ENCODE results near the gene RFC2.
"Not testable (repeated sequence)": the region's sequence is repeated elsewhere in the genome, so short reads cannot be mapped to it uniquely, and the experiment has no call there.

The RFC2 gene

GRCh38 chr7:74219416-74219815, 34.8 kb downstream of the RFC2 start:
- no peak for DNase-seq (ENCODE audit: low read depth in 2 of 2, low spot score in 1 of 2)

- no peak for DNase-seq (ENCODE audit: low read depth in 2 of 2, low spot score in 1 of 2)
Observed at GRCh38 chr7:74218343-74218698, 35.9 kb downstream of the RFC2 start.

- no peak for DNase-seq (ENCODE audit: low read depth in 2 of 2, low spot score in 1 of 2)
Observed at GRCh38 chr7:74217455-74218342, 36.5 kb downstream of the RFC2 start.

GRCh38 chr7:74216361-74216761, 37.8 kb downstream of the RFC2 start:
- no peak for DNase-seq (ENCODE audit: low read depth in 2 of 2, low spot score in 1 of 2)

GRCh38 chr7:74215921-74216320, 38.3 kb downstream of the RFC2 start:
- no peak for DNase-seq (ENCODE audit: low read depth in 2 of 2, low spot score in 1 of 2)

GRCh38 chr7:74214816-74215630, 39.2 kb downstream of the RFC2 start:
- DNase-seq (ENCODE audit: low read depth in 2 of 2, low spot score in 1 of 2) = no peak

- no peak for DNase-seq (ENCODE audit: low read depth in 2 of 2, low spot score in 1 of 2)
Observed at GRCh38 chr7:74212661-74213060, 41.5 kb downstream of the RFC2 start.

GRCh38 chr7:74208241-74208640, 46.0 kb downstream of the RFC2 start:
- DNase-seq (ENCODE audit: low read depth in 2 of 2, low spot score in 1 of 2) = not testable (repeated sequence)

GRCh38 chr7:74207586-74207985, 46.6 kb downstream of the RFC2 start:
- no peak for DNase-seq (ENCODE audit: low read depth in 2 of 2, low spot score in 1 of 2)

- peak; percentile 52 to 74 for DNase-seq (ENCODE audit: low read depth in 2 of 2, low spot score in 1 of 2)
Observed at GRCh38 chr7:74206589-74207120, 47.5 kb downstream of the RFC2 start.

GRCh38 chr7:74206052-74206451, 48.1 kb downstream of the RFC2 start:
- DNase-seq (ENCODE audit: low read depth in 2 of 2, low spot score in 1 of 2) = not testable (repeated sequence)

GRCh38 chr7:74203956-74204618, 50.1 kb downstream of the RFC2 start:
- no peak for DNase-seq (ENCODE audit: low read depth in 2 of 2, low spot score in 1 of 2)

GRCh38 chr7:74202841-74203556, 51.2 kb downstream of the RFC2 start:
- DNase-seq (ENCODE audit: low read depth in 2 of 2, low spot score in 1 of 2) = no peak

GRCh38 chr7:74199551-74200355, 54.4 kb downstream of the RFC2 start:
- DNase-seq (ENCODE audit: low read depth in 2 of 2, low spot score in 1 of 2) = no peak

GRCh38 chr7:74197449-74198124, 56.6 kb downstream of the RFC2 start:
- no peak for DNase-seq (ENCODE audit: low read depth in 2 of 2, low spot score in 1 of 2)

GRCh38 chr7:74195968-74196654, 58.1 kb downstream of the RFC2 start:
- DNase-seq (ENCODE audit: low read depth in 2 of 2, low spot score in 1 of 2) = not testable (repeated sequence)

GRCh38 chr7:74195139-74195860, 58.9 kb downstream of the RFC2 start:
- DNase-seq (ENCODE audit: low read depth in 2 of 2, low spot score in 1 of 2) = not testable (repeated sequence)

GRCh38 chr7:74194686-74195085, 59.5 kb downstream of the RFC2 start:
- no peak for DNase-seq (ENCODE audit: low read depth in 2 of 2, low spot score in 1 of 2)

Measured in stimulated activated CD8-positive, alpha-beta memory T cell treated with anti-CD3 and anti-CD28 coated beads, Interleukin-4, amount 100 ng/mL, for 4 hours (primary cell).